Common myeloid progenitor, CD34-positive (primary cell): ENCODE measurements around the gene LYST.
"Not testable (repeated sequence)": the region's sequence is repeated elsewhere in the genome, so short reads cannot be mapped to it uniquely, and the experiment has no call there.

ENCODE experiments used
- CTCF ChIA-PET: fragments of 350-600 bp; sonication (Branson Sonifier 250); formaldehyde crosslinking; loops from one replicate; lab custom pipeline; 2021; ENCODE audit warnings: antibody characterized with exemption; lab: Charles Lee
- POLR2A ChIA-PET: fragments of 350-600 bp; sonication (Branson Sonifier 250); formaldehyde crosslinking; loops from one replicate; lab custom pipeline; 2021; ENCODE audit warnings: antibody characterized with exemption; lab: Charles Lee
- DNase-seq, 3 donors: peaks; one replicate each; pipeline versions ENCODE4 v3.0.0 to v3.0.0-alpha.2; 2013
- H3K27ac ChIP-seq, 2 experiments: 1 replicate in 1 of 2; 2 replicates in 1 of 2; pipeline ENCODE4 v1.7.0; 2013; ENCODE audit warnings: inconsistent platforms in 2 of 2, low read length in 2 of 2, mild to moderate bottlenecking in 2 of 2, low read depth in 1 of 2, moderate library complexity in 1 of 2; ENCODE audit not compliant: severe bottlenecking in 2 of 2, insufficient read depth in 1 of 2, poor library complexity in 1 of 2
- H3K27me3 ChIP-seq, 5 experiments: replicated peaks in 2 of 5; 1 replicate in 3 of 5; 2 replicates in 2 of 5; pipeline versions ENCODE4 v1.6.1 to v1.7.0; 2013; ENCODE audit warnings: low read length in 4 of 5, mild to moderate bottlenecking in 2 of 5, moderate library complexity in 2 of 5, inconsistent platforms in 1 of 5; ENCODE audit not compliant: insufficient read depth in 5 of 5, control insufficient read depth in 4 of 5
- H3K36me3 ChIP-seq, 4 experiments: 1 replicate in 2 of 4; 2 replicates in 2 of 4; pipeline versions ENCODE4 v1.6.1 to v1.7.0; 2013; ENCODE audit warnings: low read length in 3 of 4, control low read depth in 1 of 4, mild to moderate bottlenecking in 1 of 4; ENCODE audit not compliant: control insufficient read depth in 4 of 4, insufficient read depth in 4 of 4
- H3K4me1 ChIP-seq, 4 experiments: 1 replicate in 3 of 4; 2 replicates in 1 of 4; pipeline versions ENCODE4 v1.6.1 to v1.7.1; 2013; ENCODE audit warnings: low read length in 3 of 4, mild to moderate bottlenecking in 3 of 4, control low read depth in 1 of 4, inconsistent platforms in 1 of 4, moderate library complexity in 1 of 4; ENCODE audit not compliant: control insufficient read depth in 4 of 4, insufficient read depth in 4 of 4; ENCODE audit errors: control extremely low read depth in 1 of 4
- H3K4me3 ChIP-seq, 7 experiments: 1 replicate in 4 of 7; 2 replicates in 3 of 7; pipeline versions ENCODE4 v1.5.1 to v1.7.0; 2013; ENCODE audit warnings: mild to moderate bottlenecking in 7 of 7, low read length in 6 of 7, moderate library complexity in 6 of 7, inconsistent platforms in 2 of 7, low read depth in 2 of 7, control low read depth in 1 of 7; ENCODE audit not compliant: insufficient read depth in 4 of 7, control insufficient read depth in 1 of 7; ENCODE audit errors: extremely low read depth in 1 of 7
- H3K9me3 ChIP-seq, 5 experiments: 1 replicate in 4 of 5; 2 replicates in 1 of 5; pipeline versions ENCODE4 v1.6.1 to v1.7.1; 2013; ENCODE audit warnings: low read length in 4 of 5, mild to moderate bottlenecking in 2 of 5, inconsistent platforms in 1 of 5, low read depth in 1 of 5, moderate library complexity in 1 of 5; ENCODE audit not compliant: control insufficient read depth in 4 of 5, insufficient read depth in 2 of 5; ENCODE audit errors: control extremely low read depth in 1 of 5
- WGBS: methylation state at CpG from one replicate; pipeline ENCODE4 v1.1.5; 2013; ENCODE audit not compliant: insufficient coverage; 5-methylcytosine and 5-hydroxymethylcytosine counted together

The LYST gene

GRCh38 chr1:235651170-235651806, 215.4 kb downstream of the LYST start:
- Histone ChIP-seq H3K9me3 (peaks cover 0 to 13% (median 3%) of the 10 kb centered on the region in 5 experiments), H3K4me3 (peak overlapping the region in 1 of 7 experiments; percentile 69)

DNA sequence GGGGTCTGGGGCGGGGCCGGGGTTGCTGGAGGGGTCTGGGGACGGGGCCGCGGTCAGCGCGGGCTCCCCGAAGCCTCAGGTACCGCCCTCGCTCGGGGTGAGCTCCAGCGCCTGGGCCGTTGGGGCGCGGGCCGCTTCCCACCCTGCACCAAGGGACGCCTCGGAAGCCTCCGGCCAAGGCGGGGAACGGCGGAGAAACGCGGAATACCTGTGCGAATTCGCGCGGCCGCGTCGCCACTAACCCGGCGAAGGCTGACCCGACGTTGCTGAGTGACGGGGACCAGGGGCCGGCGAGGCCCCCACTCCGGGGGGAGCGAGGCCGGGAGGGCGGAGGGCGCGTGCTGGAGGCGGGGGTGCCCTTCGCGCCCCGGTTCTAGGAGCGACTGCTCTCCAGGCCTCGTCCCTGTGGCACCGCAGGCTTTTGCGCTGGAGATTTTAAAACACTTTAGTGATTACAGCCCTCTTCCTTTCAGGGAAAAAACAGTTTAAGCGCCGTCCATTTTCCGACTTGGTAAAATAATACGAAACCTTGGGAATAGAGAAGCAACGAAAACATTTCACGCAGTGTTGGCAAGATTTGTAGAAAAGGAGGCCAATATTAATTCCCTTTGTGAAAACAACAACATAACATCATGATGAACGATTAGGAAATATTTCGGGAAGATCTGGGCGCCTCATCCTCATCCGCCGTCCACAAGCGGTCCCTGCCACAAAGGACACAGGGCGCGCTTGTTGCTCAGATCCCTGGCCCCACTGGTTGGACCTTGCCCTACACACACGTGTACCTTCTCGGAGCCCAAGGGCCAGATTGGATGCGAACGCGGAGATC, 216.2 kb downstream of the LYST start:
- Histone ChIP-seq H3K4me1 (peaks cover 0 to 26% (median 24%) of the 10 kb centered on the region in 4 experiments), H3K27ac (no peak overlapping the region), H3K4me3 (peak overlapping the region in 6 of 7 experiments; percentile 42 to 69 (median 56)), H3K9me3 (peaks cover 0 to 13% (median 3%) of the 10 kb centered on the region in 5 experiments), H3K36me3 (no peaks in the 10 kb centered on the region), H3K27me3 (peaks cover 3 to 79% (median 31%) of the 10 kb centered on the region in 5 experiments)
- CTCF ChIA-PET = interaction anchor here (1.2 kb wide), 1 partner anchor 48 kb away, joined by 3 read pairs; no protein-coding TSS in a partner anchor
- DNase-seq = peak in 2 of 3 donors; percentile 19 to 35
- POLR2A ChIA-PET = no interaction called here
- 2% methylated on average over 57 of the region's 71 CpGs for WGBS

More at GRCh38 chr1:235651170-235651806, 215.4 kb downstream of the LYST start:
- no peak for DNase-seq
- Histone ChIP-seq H3K4me1 (peaks cover 0 to 26% (median 24%) of the 10 kb centered on the region in 4 experiments), H3K27me3 (peaks cover 3 to 72% (median 31%) of the 10 kb centered on the region in 5 experiments), H3K27ac (no peak overlapping the region), H3K36me3 (no peaks in the 10 kb centered on the region)
- POLR2A ChIA-PET = interaction anchor here (1.0 kb wide), 1 partner anchor 95 kb away, joined by 3 read pairs; no protein-coding TSS in a partner anchor
- WGBS = 25% methylated on average over 7 of the region's 10 CpGs
- CTCF ChIA-PET = no interaction called here

- H3K27me3 ChIP-seq = peaks cover 2 to 80% (median 31%) of the 10 kb centered on the region in 5 experiments
- H3K9me3 ChIP-seq = peaks cover 0 to 9% (median 3%) of the 10 kb centered on the region in 5 experiments
- ChIA-PET POLR2A (interaction anchor here (0.6 kb wide), 1 partner anchor 84 kb away, joined by 3 read pairs; no protein-coding TSS in a partner anchor), CTCF (interaction anchor here (1.2 kb wide), 1 partner anchor 47 kb away, joined by 3 read pairs; no protein-coding TSS in a partner anchor)
- no peaks in the 10 kb centered on the region for H3K36me3 ChIP-seq
- H3K4me3 ChIP-seq = peak within 1 kb of the TSS; percentile 23 to 70 (median 61)
- peaks cover 0 to 26% (median 24%) of the 10 kb centered on the region in 4 experiments for H3K4me1 ChIP-seq
- no peak within 1 kb of the TSS for H3K27ac ChIP-seq
- under 1% methylated on average over 45 of the region's 111 CpGs for WGBS
- DNase-seq = peak in 2 of 3 donors; percentile 42 to 60
Observed at GRCh38 chr1:235649368-235650163, 217.1 kb downstream of the LYST start, which contains the start of gene GNG4. GNG4 (minus strand) TSS chr1:235649784; CDS start chr1:235583838, 65,946 bp downstream.

DNA sequence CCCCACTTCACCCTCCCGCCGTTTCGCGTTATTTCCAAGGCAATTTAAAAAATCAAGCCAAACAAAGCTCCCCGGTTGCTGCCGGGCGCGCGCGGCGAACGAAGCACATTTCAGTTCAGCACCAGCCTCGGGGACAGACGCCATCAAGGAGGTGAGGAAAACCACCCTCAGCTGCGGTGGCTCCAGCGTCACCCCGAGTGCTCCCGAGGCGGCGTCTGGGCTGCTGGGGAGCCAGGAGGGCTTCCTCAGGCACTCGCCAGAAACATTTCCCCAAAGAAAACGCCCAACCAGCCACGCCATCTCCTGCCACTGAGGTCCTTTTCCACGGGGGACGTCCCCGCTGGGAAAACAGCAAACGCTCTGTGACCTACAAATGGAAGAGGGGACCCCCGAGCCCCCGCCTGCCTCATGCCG, 217.7 kb downstream of the LYST start:
- DNase-seq = peak; percentile 63 to 90 (median 83)
- WGBS = under 1% methylated on average over 21 of the region's 30 CpGs
- H3K4me1 ChIP-seq = peaks cover 0 to 26% (median 24%) of the 10 kb centered on the region in 4 experiments
- no peak overlapping the region for H3K27ac ChIP-seq
- ChIA-PET POLR2A (interaction anchor here (0.6 kb wide), 1 partner anchor 85 kb away, joined by 3 read pairs; no protein-coding TSS in a partner anchor), CTCF (interaction anchor here (1.2 kb wide), 1 partner anchor 47 kb away, joined by 3 read pairs; no protein-coding TSS in a partner anchor)
- H3K4me3 ChIP-seq = peak overlapping the region; percentile 15 to 70 (median 61)
- H3K36me3 ChIP-seq = no peaks in the 10 kb centered on the region
- H3K27me3 ChIP-seq = peaks cover 2 to 76% (median 31%) of the 10 kb centered on the region in 5 experiments
- H3K9me3 ChIP-seq = peaks cover 0 to 3% (median 0%) of the 10 kb centered on the region in 5 experiments

DNA sequence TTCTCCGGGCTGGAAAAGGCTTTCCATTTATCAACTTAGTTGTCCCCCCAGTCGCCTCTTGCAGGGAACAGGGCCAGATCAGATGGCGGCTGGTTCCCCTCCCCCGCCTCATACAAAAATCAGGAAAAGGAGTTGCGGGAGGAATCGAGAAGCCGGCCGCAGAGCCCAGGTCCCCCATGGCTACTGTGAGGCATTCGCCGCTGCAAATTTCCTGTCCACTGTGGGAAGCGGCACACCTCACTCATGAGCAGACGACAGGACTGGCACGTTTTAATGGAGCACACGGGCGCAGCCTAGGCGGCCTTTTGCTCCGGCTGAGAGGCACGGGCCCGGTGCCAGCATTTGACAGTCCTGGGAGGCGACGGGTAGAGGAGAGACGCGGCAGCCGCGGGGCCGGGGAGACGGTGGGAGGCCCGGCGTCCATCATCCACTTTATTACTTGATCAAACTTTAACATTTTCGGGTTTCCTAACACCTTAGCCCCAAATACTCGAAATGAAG, 218.2 kb downstream of the LYST start:
- POLR2A ChIA-PET = no interaction called here
- H3K27ac ChIP-seq = no peak overlapping the region
- CTCF ChIA-PET = no interaction called here
- peaks cover 2 to 76% (median 34%) of the 10 kb centered on the region in 5 experiments for H3K27me3 ChIP-seq
- no peaks in the 10 kb centered on the region for H3K36me3 ChIP-seq
- H3K4me1 ChIP-seq = peaks cover 0 to 26% (median 24%) of the 10 kb centered on the region in 4 experiments
- peaks cover 0 to 3% (median 0%) of the 10 kb centered on the region in 5 experiments for H3K9me3 ChIP-seq
- 8% methylated on average over 18 of the region's 31 CpGs for WGBS
- no peak for DNase-seq
- H3K4me3 ChIP-seq = peak overlapping the region in 4 of 7 experiments; percentile 59 to 70 (median 62)

GRCh38 chr1:235647537-235647936, 219.2 kb downstream of the LYST start:
- POLR2A ChIA-PET = not testable (repeated sequence)

More at GRCh38 chr1:235647537-235647936, 219.2 kb downstream of the LYST start:
- Histone ChIP-seq H3K4me1 (peaks cover 0 to 34% (median 30%) of the 10 kb centered on the region in 4 experiments), H3K27me3 (peaks cover 2 to 67% (median 32%) of the 10 kb centered on the region in 5 experiments)
- WGBS = 90% methylated on average over 12 of the region's 12 CpGs
- CTCF ChIA-PET, H3K9me3 ChIP-seq, H3K4me3 ChIP-seq, H3K27ac ChIP-seq, DNase-seq, H3K36me3 ChIP-seq: not testable (repeated sequence)
